ENCODE measurements around the gene TTLL11. TPM values are rescaled to one million over a fixed set of nuclear protein-coding genes. Genes with fewer than 3 reads are reported as not detected.

TTLL11 gene
- total RNA-seq, 1 experiment from 2014 or later: 3.9 TPM

- no peak for DNase-seq (ENCODE audit: low read depth)
These were observed 304.3 kb downstream of the TTLL11 start for GRCh38 chr9:121788686-121789366.

GRCh38 chr9:121786998-121787422 lies 306.1 kb downstream of the TTLL11 start:
- no peak for DNase-seq (ENCODE audit: low read depth)

- no peak for DNase-seq (ENCODE audit: low read depth)
These were observed 306.6 kb downstream of the TTLL11 start for GRCh38 chr9:121786543-121786948.

- no peak for DNase-seq (ENCODE audit: low read depth)
These were observed 307.2 kb downstream of the TTLL11 start for GRCh38 chr9:121785673-121786542.

GRCh38 chr9:121784731-121785411 lies 308.2 kb downstream of the TTLL11 start:
- no peak for DNase-seq (ENCODE audit: low read depth)

- DNase-seq (ENCODE audit: low read depth): no peak
These were observed 309.3 kb downstream of the TTLL11 start for GRCh38 chr9:121783521-121784507.

- DNase-seq (ENCODE audit: low read depth): no peak
These were observed 310.0 kb downstream of the TTLL11 start for GRCh38 chr9:121783111-121783510.

GRCh38 chr9:121782514-121783110 lies 310.5 kb downstream of the TTLL11 start:
- no peak for DNase-seq (ENCODE audit: low read depth)

GRCh38 chr9:121781701-121782464 lies 311.2 kb downstream of the TTLL11 start:
- no peak for DNase-seq (ENCODE audit: low read depth)

- no peak for DNase-seq (ENCODE audit: low read depth)
These were observed 312.0 kb downstream of the TTLL11 start for GRCh38 chr9:121781145-121781548.

- no peak for DNase-seq (ENCODE audit: low read depth)
These were observed 312.7 kb downstream of the TTLL11 start for GRCh38 chr9:121780177-121781040.

GRCh38 chr9:121779381-121780117 lies 313.6 kb downstream of the TTLL11 start:
- DNase-seq (ENCODE audit: low read depth): no peak

- peak; percentile 33 for DNase-seq (ENCODE audit: low read depth)
These were observed 314.6 kb downstream of the TTLL11 start for GRCh38 chr9:121778252-121779225.

GRCh38 chr9:121776739-121777637 lies 316.1 kb downstream of the TTLL11 start:
- DNase-seq (ENCODE audit: low read depth): no peak

- DNase-seq (ENCODE audit: low read depth): no peak
These were observed 316.9 kb downstream of the TTLL11 start for GRCh38 chr9:121776001-121776738.

Data from M059J (cell line).